Measurements from ENCODE around the gene POR.
"Not testable (repeated sequence)": the region's sequence is repeated elsewhere in the genome, so short reads cannot be mapped to it uniquely, and the experiment has no call there.

Gene POR

DNA sequence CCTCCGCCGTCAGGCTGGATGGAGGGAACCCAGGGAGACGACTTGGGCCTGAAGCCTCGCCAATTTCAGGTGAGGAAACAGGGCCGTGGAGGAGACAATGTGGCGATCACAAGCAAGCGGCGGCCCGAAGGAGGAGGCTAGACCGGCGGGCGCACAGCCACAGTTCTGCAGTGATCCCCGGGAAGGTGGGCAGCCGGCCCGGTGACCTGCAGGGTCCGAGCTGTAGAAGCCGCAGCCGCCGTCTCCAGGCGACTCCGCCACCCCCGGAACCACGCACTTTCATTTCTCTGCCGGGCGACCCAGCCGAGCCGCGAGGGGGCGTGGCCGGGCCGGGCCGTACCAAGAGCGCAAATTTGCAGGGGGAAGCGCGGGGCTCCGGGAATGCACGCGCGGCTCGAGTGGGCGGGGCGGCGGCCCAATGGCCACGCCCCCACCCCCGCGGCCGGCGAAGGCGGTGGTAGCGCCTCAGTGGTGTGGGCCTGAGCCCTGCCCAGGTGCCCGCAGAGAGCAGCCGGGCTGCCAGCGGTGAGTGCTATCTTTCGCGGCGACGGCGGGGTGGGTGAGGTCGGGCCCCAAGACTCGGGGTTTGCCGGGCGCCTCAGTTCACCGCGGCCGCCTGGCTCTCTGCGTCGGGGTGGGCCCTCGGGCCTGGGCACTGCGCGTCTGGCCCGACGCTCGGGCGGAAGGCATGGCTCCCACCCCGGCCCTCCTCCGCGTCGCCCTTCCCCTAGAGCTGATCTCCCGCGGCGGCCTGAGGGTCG, at the start of gene POR:
Gene POR (plus strand): TSS at position 501 of the 761 bp plus-strand sequence. CDS start 38,847 bp downstream, outside the sequence.
- DNase-seq (ENCODE audit: low read depth in 2 of 2, low spot score in 1 of 2), result peak; percentile 91 to 94

GRCh38 chr7:75866114-75866488, 48.9 kb upstream of the POR start:
- no peak for DNase-seq (ENCODE audit: low read depth in 2 of 2, low spot score in 1 of 2)

DNA sequence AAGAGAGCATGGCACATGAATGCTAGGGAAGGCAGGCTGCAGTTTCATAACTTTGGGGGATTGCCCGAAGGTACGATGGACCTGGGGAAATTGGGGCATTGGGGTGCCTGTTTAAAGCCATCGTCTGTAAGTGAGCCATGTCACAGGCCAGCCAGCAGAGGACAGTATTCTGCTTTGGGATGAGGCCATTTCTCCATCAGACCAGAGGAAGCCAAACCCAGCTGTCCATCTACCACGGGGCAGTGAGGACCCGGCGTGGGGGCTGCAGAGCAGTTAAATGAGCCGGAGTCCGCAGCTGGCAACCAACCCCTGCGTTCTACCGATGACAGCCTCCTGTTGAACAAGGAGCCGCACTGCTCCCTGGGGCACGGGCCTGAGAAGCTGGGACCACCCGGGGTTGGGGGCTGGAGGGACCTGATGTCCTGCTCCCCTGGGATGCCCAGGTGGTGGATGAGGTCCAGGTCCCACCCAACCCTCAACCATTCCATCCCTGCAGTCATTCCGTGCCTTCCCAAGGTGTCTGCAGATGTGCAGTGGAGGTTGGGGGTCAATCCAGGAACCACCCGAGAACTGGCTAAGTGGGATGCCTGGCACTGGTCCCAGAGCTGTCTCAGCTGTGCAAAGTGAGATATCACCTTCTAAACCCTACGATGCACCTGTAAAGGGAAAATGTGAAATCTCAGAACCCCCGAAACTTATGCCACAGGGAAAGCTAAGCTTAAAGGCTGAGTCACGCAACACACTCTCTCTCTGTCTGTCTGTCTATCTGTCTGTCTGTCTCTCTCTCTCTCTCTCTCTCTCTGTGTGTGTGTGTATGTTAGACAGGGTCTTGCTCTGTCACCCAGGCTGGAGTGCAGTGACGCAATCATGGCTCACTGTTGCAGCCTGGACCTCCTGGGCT, 48.2 kb upstream of the POR start:
- DNase-seq (ENCODE audit: low read depth in 2 of 2, low spot score in 1 of 2), result no peak

GRCh38 chr7:75867390-75867717, 47.6 kb upstream of the POR start:
- DNase-seq (ENCODE audit: low read depth in 2 of 2, low spot score in 1 of 2), result no peak

DNA sequence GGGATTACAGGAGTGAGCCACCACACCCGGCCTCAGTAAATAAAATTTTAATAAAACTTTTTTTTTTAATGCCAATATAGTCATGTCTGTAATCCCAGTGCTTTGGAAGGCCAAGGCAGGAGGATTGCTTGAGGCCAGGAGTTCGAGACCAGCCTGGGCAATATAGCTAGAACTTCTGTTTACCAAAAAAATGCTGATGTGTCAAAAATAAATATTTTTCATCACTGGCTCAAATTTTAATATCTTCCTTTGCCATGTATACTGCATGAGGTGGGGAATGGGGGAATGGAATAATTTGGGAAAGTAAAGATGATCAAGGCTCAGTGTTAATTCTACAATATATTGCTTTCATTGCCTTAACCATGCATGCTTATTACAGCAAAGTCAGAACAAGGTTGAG, 46.8 kb upstream of the POR start:
- DNase-seq (ENCODE audit: low read depth in 2 of 2, low spot score in 1 of 2), result no peak

DNA sequence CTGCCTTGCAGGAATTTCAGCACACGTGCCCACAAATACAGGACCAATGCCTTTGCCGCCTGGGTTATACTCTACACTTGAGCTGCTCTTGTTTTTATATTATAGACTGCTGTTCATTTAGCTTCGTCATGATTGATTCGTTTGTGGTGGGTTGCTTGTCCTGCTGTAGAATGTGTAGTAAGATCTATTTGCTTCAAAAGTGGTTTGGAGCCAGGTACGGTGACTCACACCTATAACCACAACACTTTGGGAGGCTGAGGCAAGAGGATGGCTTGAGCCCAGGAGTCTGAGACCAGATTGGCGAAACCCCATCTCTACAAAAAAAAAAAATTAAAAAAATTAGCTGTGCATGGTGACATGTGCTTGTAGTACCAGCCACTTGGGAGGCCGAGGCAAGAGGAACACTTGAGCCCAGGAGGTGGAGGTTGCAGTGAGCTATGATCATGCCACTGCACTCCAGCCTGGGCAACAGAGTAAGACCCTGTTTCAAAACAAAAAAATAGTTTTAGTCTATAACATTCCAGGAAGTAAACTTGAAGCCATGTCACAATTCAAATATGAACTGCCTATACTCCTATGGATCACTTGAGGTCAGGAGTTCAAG, 45.1 kb upstream of the POR start:
- no peak for DNase-seq (ENCODE audit: low read depth in 2 of 2, low spot score in 1 of 2)

- no peak for DNase-seq (ENCODE audit: low read depth in 2 of 2, low spot score in 1 of 2)
Measured at GRCh38 chr7:75870557-75871161, 44.3 kb upstream of the POR start.

- DNase-seq (ENCODE audit: low read depth in 2 of 2, low spot score in 1 of 2), result no peak
Measured at GRCh38 chr7:75872073-75872782, 42.7 kb upstream of the POR start.

DNA sequence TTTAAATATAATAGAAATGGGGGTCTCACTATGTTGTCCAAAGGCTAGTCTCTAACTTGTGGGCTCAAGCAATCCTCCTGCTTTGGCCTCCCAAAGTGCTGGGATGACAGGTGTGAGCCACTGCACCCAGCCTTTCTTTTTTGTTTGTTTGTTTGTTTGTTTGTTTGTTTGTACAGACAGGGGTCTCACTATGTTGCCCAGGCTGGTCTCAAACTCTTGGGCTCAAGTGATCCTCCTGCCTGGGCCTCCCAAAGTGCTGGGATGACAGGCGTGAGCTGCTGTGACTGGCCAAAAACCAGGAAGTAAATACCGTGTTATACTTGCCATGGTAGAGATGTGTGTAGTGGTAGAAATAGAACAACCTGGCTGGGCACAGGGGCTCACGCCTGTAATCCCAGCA, 40.8 kb upstream of the POR start:
- DNase-seq (ENCODE audit: low read depth in 2 of 2, low spot score in 1 of 2), result not testable (repeated sequence)

GRCh38 chr7:75875113-75876080, 39.6 kb upstream of the POR start:
- no peak for DNase-seq (ENCODE audit: low read depth in 2 of 2, low spot score in 1 of 2)

GRCh38 chr7:75876126-75876881, 38.7 kb upstream of the POR start:
- DNase-seq (ENCODE audit: low read depth in 2 of 2, low spot score in 1 of 2), result no peak

DNA sequence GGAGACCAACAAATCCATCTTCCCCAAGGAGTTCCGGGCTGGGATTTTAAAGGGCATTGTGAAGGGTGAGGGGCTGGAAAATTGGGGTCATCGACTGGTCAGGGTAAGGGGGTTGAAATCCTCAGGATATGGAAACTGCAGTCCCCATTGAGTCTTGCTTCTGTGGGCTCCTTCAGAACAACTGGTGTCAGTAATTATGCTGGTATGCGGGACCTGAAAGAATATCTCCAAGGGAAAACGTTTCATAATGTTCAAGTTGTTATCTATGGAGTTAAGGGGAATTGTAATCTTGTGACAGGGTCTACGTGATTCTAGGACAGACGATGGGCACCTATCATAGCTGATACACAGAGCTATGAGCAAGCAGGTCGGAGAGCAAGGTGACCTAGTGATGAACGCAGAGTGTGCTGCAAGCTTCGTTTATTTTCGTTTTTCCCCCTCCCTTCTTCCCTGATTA, 36.6 kb upstream of the POR start:
- DNase-seq (ENCODE audit: low read depth in 2 of 2, low spot score in 1 of 2), result no peak

DNA sequence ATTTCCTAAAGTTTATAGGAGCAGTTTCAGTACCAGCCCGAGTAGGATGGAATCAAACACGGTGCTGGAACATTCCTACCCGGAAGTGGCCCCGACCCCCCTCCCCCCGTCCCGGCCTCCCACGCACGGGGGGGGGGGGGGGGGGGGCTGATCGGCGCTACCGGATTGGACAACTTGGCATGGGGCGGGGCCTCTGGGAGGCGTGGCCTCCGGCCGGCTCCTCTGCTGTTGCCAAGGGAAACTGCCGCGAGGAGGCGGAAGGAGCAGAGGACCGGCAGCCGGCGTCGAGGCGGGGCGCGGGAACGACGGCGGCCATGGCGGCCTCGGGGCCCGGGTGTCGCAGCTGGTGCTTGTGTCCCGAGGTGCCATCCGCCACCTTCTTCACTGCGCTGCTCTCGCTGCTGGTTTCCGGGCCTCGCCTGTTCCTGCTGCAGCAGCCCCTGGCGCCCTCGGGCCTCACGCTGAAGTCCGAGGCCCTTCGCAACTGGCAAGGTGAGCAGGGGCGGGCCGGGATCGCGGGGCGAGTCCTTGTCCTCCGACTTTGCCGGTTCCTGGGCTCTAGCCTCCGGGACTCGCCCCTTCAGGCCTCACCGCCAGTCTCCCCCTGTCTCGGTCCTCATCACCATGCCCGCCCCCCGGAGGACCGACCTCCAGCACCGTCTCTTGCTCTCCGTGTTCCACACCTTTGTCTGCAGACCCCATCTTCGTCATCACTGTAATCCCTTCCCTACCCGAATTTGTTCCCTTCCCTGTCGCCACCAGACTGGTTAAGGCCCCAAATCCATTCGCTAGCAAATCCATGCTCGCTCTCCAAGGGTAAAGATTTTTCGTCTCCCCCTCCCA, 36.0 kb upstream of the POR start, which contains the start of gene RHBDD2:
Gene RHBDD2 (plus strand): TSS at position 266 of the 843 bp plus-strand sequence. CDS start 49 bp downstream, at position 315.
- peak; percentile 89 to 93 for DNase-seq (ENCODE audit: low read depth in 2 of 2, low spot score in 1 of 2)

DNA sequence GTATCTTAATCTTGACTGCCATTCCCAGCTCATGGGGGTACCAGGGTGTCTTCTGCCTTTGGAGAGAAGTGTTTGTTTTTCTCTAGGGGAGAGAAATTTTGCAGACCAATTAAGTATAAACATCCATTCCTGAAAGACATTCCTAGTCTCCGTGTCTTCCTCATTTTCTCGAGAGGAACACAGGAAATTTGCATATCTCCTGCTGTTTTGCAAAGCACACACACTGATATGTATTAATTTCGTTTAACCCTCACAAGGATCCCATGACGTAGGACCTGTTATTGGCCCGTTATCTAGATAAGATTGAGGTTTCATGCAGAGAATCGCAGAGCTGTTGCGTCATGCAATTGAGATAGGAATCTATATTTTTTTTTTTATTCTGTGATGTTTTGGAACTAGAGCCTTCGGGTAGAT, 35.2 kb upstream of the POR start:
- DNase-seq (ENCODE audit: low read depth in 2 of 2, low spot score in 1 of 2), result no peak

DNA sequence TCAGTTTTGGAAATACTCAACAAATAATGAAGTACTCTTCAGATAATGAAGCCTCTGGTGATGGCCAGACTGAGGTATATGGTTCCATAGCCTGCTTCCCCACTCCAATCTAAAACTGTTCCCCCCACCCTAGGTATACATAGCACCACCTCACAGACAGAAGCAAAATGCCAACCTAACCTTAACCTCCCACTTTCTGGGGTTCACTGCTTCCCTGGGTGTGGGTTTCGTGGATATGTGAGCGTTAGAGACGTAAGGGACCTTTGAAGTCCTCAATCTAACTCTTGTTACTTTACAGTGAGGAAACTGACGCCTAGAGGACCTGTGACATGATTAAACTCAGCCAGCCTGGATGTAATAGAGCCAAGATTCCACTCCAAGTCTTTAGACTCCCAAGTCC, 34.7 kb upstream of the POR start:
- DNase-seq (ENCODE audit: low read depth in 2 of 2, low spot score in 1 of 2), result no peak

DNA sequence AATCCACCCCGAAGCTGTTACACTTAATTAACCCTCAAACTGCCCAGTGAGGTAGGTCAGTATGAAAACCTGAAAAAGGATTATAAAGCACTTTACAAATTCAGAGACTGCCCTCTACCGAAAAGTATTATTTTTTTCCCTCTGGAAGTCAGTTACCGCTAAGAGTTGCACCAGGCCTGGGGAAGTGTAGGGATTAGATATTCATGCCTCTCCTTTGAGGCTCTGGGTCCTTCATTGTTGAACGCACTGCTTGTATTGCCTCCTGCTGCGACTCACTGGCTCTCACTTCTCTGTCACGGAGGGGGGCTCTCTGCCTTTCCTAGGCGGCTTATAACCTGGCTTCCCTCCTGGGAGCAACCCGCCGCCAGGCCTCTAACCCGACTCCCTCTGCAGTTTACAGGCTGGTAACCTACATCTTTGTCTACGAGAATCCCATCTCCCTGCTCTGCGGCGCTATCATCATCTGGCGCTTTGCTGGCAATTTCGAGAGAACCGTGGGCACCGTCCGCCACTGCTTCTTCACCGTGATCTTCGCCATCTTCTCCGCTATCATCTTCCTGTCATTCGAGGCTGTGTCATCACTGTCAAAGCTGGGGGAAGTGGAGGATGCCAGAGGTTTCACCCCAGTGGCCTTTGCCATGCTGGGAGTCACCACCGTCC, 33.4 kb upstream of the POR start:
- no peak for DNase-seq (ENCODE audit: low read depth in 2 of 2, low spot score in 1 of 2)

- not testable (repeated sequence) for DNase-seq (ENCODE audit: low read depth in 2 of 2, low spot score in 1 of 2)
Measured at GRCh38 chr7:75883265-75883824, 31.6 kb upstream of the POR start.

Data from stimulated activated CD8-positive, alpha-beta memory T cell treated with anti-CD3 and anti-CD28 coated beads, Interleukin-4, amount 100 ng/mL, for 4 hours (primary cell).